ENCODE data around the gene SPTA1.

DNA sequence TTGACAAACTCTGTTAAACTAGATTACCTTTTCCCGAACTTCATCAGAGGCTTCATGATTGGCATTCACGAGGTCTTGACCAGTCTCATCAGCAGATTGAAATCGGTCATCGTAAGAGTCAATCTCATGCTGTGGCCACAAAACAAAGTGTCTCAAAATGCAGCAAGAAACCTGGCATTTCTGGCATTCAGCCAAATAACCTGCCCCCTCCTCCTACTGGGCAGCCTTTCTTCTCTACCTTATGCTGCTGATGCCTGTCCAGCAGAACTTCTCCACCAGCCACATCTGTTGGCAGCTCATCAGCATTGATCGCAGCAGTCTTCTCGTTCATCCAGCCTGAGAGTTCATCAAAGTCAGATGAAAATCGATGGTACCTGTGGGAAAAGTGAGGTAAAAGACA, 12.2 kb downstream of the SPTA1 start:
- TF ChIP-seq, protein P1, sequence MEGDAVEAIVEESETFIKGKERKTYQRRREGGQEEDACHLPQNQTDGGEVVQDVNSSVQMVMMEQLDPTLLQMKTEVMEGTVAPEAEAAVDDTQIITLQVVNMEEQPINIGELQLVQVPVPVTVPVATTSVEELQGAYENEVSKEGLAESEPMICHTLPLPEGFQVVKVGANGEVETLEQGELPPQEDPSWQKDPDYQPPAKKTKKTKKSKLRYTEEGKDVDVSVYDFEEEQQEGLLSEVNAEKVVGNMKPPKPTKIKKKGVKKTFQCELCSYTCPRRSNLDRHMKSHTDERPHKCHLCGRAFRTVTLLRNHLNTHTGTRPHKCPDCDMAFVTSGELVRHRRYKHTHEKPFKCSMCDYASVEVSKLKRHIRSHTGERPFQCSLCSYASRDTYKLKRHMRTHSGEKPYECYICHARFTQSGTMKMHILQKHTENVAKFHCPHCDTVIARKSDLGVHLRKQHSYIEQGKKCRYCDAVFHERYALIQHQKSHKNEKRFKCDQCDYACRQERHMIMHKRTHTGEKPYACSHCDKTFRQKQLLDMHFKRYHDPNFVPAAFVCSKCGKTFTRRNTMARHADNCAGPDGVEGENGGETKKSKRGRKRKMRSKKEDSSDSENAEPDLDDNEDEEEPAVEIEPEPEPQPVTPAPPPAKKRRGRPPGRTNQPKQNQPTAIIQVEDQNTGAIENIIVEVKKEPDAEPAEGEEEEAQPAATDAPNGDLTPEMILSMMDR (IDR thresholded peaks at IDR 0.05; ENCODE audit: low read depth, low read length, missing input control), result no peak
- no peak for TF ChIP-seq JUND (IDR thresholded peaks at IDR 0.05)
- TF ChIP-seq YY1 (IDR thresholded peaks at IDR 0.05), result no peak
- TF ChIP-seq GABPA (IDR thresholded peaks at IDR 0.05 in 1 of 2, conservative IDR thresholded peaks at IDR 0.05 in 1 of 2), result no peak
- TF ChIP-seq, protein P2, sequence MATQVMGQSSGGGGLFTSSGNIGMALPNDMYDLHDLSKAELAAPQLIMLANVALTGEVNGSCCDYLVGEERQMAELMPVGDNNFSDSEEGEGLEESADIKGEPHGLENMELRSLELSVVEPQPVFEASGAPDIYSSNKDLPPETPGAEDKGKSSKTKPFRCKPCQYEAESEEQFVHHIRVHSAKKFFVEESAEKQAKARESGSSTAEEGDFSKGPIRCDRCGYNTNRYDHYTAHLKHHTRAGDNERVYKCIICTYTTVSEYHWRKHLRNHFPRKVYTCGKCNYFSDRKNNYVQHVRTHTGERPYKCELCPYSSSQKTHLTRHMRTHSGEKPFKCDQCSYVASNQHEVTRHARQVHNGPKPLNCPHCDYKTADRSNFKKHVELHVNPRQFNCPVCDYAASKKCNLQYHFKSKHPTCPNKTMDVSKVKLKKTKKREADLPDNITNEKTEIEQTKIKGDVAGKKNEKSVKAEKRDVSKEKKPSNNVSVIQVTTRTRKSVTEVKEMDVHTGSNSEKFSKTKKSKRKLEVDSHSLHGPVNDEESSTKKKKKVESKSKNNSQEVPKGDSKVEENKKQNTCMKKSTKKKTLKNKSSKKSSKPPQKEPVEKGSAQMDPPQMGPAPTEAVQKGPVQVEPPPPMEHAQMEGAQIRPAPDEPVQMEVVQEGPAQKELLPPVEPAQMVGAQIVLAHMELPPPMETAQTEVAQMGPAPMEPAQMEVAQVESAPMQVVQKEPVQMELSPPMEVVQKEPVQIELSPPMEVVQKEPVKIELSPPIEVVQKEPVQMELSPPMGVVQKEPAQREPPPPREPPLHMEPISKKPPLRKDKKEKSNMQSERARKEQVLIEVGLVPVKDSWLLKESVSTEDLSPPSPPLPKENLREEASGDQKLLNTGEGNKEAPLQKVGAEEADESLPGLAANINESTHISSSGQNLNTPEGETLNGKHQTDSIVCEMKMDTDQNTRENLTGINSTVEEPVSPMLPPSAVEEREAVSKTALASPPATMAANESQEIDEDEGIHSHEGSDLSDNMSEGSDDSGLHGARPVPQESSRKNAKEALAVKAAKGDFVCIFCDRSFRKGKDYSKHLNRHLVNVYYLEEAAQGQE (IDR thresholded peaks at IDR 0.05), result no peak
- TF ChIP-seq, protein P3, sequence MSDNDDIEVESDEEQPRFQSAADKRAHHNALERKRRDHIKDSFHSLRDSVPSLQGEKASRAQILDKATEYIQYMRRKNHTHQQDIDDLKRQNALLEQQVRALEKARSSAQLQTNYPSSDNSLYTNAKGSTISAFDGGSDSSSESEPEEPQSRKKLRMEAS (IDR thresholded peaks at IDR 0.05), result no peak
- no peak for TF ChIP-seq SP1 (IDR thresholded peaks at IDR 0.05)
- no peak for TF ChIP-seq RAD21 (IDR thresholded peaks at IDR 0.05)
- TF ChIP-seq TAF1 (conservative IDR thresholded peaks at IDR 0.05), result no peak

Measured in liver (tissue), 3 donors.